Loucy (cell line): ENCODE data around the gene GRB10.

Experiments
- H2AFZ ChIP-seq: fragments of 200-600 bp; sonication (generic); 2 replicates; pipeline ENCODE4 v1.6.0; 2016; ENCODE audit warnings: antibody characterized with exemption, mild to moderate bottlenecking, low read length, moderate library complexity
- H3F3A ChIP-seq: fragments of 200-600 bp; 2 replicates; pipeline ENCODE4 v1.6.0; 2016; ENCODE audit warnings: antibody characterized with exemption, low read depth, mild to moderate bottlenecking
- H3K27me3 ChIP-seq: fragments of 200-600 bp; sonication (generic); 2 replicates; pipeline ENCODE4 v1.6.1; 2014; ENCODE audit warnings: low read length, mild to moderate bottlenecking; ENCODE audit not compliant: insufficient read depth, poor library complexity, severe bottlenecking
- H3K36me3 ChIP-seq: fragments of 200-600 bp; sonication (generic); 2 replicates; pipeline ENCODE4 v1.6.1; 2016; ENCODE audit warnings: low read length; ENCODE audit not compliant: insufficient read depth
- H3K4me1 ChIP-seq: fragments of 200-600 bp; sonication (generic); 2 replicates; pipeline ENCODE4 v1.5.1; 2014; ENCODE audit warnings: low read length, mild to moderate bottlenecking; ENCODE audit not compliant: insufficient read depth, poor library complexity, severe bottlenecking
- H3K4me2 ChIP-seq: fragments of 200-600 bp; sonication (generic); 2 replicates; pipeline ENCODE4 v1.6.0; 2014; ENCODE audit warnings: antibody characterized with exemption, low read length, low read depth, mild to moderate bottlenecking; ENCODE audit not compliant: poor library complexity, severe bottlenecking
- H3K4me3 ChIP-seq: fragments of 200-600 bp; sonication (generic); 2 replicates; pipeline ENCODE4 v1.5.1; 2014; ENCODE audit warnings: low read length, mild to moderate bottlenecking, mixed read lengths; ENCODE audit not compliant: poor library complexity, severe bottlenecking
- H3K79me2 ChIP-seq: fragments of 200-600 bp; sonication (generic); 2 replicates; pipeline ENCODE4 v1.6.1; 2014; ENCODE audit warnings: low read length; ENCODE audit not compliant: insufficient read depth
- H3K9ac ChIP-seq: fragments of 200-600 bp; sonication (generic); 2 replicates; pipeline ENCODE4 v1.6.0; 2014; ENCODE audit warnings: mild to moderate bottlenecking, low read depth, low read length, moderate library complexity; ENCODE audit not compliant: poor library complexity, severe bottlenecking
- H3K9me2 ChIP-seq: fragments of 200-600 bp; sonication (generic); replicated peaks from 2 replicates; pipeline ENCODE4 v1.6.1; 2016; ENCODE audit warnings: low read depth, low read length, mixed read lengths
- H3K9me3 ChIP-seq: fragments of 200-600 bp; sonication (generic); 2 replicates; pipeline ENCODE4 v1.6.1; 2014; ENCODE audit warnings: mild to moderate bottlenecking, antibody characterized with exemption, low read length, low read depth; ENCODE audit not compliant: insufficient read depth
- H4K20me1 ChIP-seq: fragments of 200-600 bp; sonication (generic); 2 replicates; pipeline ENCODE4 v1.6.0; 2014; ENCODE audit warnings: antibody characterized with exemption, low read length, mild to moderate bottlenecking; ENCODE audit not compliant: insufficient read depth, poor library complexity, severe bottlenecking
- EZH2phosphoT487 ChIP-seq: fragments of 200-600 bp; IDR thresholded peaks from 2 replicates; pipeline ENCODE4 v1.6.1; 2018; ENCODE audit warnings: antibody characterized with exemption, mild to moderate bottlenecking, moderate library complexity, borderline replicate concordance
- TF ChIP-seq, protein P1 (sequence below): fragments of 200-600 bp; sonication (generic); conservative IDR thresholded peaks from 2 replicates; pipeline ENCODE4 v1.5.1; 2014; ENCODE audit warnings: mild to moderate bottlenecking, antibody characterized with exemption, low read length

GRB10 gene

DNA sequence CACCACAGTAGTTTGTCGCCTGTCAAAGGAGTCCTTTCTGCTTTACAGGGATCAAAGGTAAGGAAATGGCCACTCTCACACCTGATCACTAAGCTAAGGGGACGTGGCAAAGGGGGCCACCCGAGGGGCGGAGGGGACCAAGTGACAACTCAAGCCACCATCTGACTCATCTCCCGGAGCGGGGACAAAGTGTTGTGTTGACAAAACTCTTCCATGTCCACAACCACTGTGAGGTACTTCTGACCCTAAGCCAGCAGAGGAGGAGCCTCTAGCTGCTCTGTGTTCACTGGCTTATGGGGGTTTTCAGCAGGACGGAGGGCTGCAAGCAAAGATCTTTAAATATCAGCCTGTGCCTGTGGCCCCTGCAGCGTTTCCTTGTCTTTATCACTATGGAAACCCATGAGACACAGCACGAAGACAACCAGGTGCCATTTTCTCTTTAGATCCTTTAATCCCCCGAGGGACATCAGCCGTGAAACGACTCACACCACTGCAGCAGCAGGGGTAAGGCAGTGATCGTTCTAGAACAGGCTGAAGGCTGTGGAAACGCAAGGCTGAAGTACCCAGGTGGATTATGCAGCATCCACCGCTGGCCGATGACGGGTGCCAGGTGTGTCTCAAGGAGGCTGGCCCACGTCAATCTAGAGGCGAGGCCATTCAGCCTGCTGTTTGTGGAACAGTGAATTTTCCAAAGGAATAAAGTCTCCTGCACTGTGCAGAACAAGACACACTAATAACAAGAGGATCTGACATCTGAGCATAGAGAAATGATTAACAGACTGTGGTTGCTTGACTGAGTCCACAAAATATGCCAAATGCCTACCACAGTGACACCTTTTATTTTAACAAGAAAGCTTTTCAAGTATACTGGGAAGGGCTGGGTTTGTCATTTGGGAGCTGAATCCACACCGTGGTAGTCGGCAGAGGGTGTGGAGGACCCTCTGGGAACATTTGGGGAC lies 190.9 kb downstream of the GRB10 start:
- Histone ChIP-seq H3K4me1 (no peaks in the 10 kb centered on the region), H3K4me3 (no peak overlapping the region), H3K4me2 (no peak overlapping the region), H3K27me3 (no peaks in the 10 kb centered on the region), H3K9ac (no peak overlapping the region), H3K9me2 (no peaks in the 10 kb centered on the region), H4K20me1 (no peaks in the 10 kb centered on the region), H2AFZ (no peak overlapping the region), H3K36me3 (no peaks in the 10 kb centered on the region), H3K9me3 (no peaks in the 10 kb centered on the region), H3F3A (no peaks in the 10 kb centered on the region), H3K79me2 (no peaks in the 10 kb centered on the region)
- TF ChIP-seq EZH2phosphoT487 = no peak
- TF ChIP-seq, protein P1, sequence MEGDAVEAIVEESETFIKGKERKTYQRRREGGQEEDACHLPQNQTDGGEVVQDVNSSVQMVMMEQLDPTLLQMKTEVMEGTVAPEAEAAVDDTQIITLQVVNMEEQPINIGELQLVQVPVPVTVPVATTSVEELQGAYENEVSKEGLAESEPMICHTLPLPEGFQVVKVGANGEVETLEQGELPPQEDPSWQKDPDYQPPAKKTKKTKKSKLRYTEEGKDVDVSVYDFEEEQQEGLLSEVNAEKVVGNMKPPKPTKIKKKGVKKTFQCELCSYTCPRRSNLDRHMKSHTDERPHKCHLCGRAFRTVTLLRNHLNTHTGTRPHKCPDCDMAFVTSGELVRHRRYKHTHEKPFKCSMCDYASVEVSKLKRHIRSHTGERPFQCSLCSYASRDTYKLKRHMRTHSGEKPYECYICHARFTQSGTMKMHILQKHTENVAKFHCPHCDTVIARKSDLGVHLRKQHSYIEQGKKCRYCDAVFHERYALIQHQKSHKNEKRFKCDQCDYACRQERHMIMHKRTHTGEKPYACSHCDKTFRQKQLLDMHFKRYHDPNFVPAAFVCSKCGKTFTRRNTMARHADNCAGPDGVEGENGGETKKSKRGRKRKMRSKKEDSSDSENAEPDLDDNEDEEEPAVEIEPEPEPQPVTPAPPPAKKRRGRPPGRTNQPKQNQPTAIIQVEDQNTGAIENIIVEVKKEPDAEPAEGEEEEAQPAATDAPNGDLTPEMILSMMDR = no peak

DNA sequence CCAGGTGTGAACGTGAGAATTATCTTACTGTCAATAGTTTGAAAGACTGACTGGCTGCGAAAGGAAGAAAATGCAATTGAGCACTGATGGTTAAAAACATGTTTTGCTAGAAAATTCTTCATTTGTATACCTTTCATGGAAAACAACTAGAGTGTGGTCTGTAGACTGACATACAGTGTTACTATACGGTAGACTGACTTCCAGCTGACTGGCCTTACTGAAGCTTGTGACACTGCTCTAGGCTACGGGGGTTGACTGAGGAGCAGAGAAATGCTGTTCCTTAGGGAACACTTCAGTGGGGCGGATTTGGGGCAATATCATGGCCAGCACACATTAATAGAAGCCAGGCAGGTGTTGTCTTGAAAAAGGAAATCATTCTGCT lies 191.6 kb downstream of the GRB10 start:
- TF ChIP-seq EZH2phosphoT487 = no peak
- TF ChIP-seq, protein P1 = no peak
- Histone ChIP-seq H3K27me3 (no peaks in the 10 kb centered on the region), H3K4me3 (no peak overlapping the region), H3K9ac (no peak overlapping the region), H3K9me2 (no peaks in the 10 kb centered on the region), H3K9me3 (no peaks in the 10 kb centered on the region), H4K20me1 (no peaks in the 10 kb centered on the region), H3K4me2 (no peak overlapping the region), H3F3A (no peaks in the 10 kb centered on the region), H3K79me2 (no peaks in the 10 kb centered on the region), H3K4me1 (no peaks in the 10 kb centered on the region), H2AFZ (no peak overlapping the region), H3K36me3 (no peaks in the 10 kb centered on the region)

DNA sequence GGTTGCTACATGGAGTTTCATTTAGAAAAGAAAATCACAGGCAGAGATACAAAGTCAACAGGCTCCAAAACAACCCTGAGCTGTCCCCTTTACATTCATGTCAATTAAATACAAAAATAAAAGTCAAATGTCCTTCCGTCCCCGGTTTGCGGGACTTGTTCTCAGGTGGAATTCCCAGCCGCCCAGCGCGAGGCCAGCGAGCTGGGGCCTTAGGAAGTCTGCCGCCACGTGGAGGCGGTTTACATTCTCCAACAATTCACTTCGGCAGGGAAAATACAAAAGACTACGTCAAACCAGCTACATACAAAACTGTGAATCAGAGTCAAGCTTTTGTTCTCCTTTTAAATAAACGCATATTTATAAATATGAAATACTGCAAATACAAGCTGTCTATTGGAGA lies 192.2 kb downstream of the GRB10 start:
- no peak overlapping the region for H3K9ac ChIP-seq
- TF ChIP-seq EZH2phosphoT487 = no peak
- TF ChIP-seq, protein P1 = no peak
- no peaks in the 10 kb centered on the region for H3K9me2 ChIP-seq
- no peak overlapping the region for H2AFZ ChIP-seq
- H3K27me3 ChIP-seq = no peaks in the 10 kb centered on the region
- H3K4me1 ChIP-seq = no peaks in the 10 kb centered on the region
- H3K36me3 ChIP-seq = no peaks in the 10 kb centered on the region
- H3F3A ChIP-seq = no peaks in the 10 kb centered on the region
- no peak overlapping the region for H3K4me3 ChIP-seq
- H3K4me2 ChIP-seq = no peak overlapping the region
- no peaks in the 10 kb centered on the region for H3K9me3 ChIP-seq
- H3K79me2 ChIP-seq = no peaks in the 10 kb centered on the region
- H4K20me1 ChIP-seq = no peaks in the 10 kb centered on the region
